Urinary bladder (tissue), 4 donors: Measurements from ENCODE around the gene SH3TC2. TPM values are rescaled to one million over a fixed set of nuclear protein-coding genes. Genes with fewer than 3 reads are reported as not detected.

Experiments used
- DNase-seq: peaks from one replicate; pipeline ENCODE4 v3.0.0-alpha.2; 2015; ENCODE audit errors: extremely low spot score
- H3K27ac ChIP-seq: one replicate; pipeline ENCODE4 v1.5.1; 2013; ENCODE audit warnings: low read depth, mild to moderate bottlenecking, moderate library complexity
- H3K36me3 ChIP-seq: one replicate; pipeline ENCODE4 v1.6.1; 2013; ENCODE audit warnings: mild to moderate bottlenecking, moderate library complexity; ENCODE audit not compliant: insufficient read depth
- H3K4me1 ChIP-seq: one replicate; pipeline ENCODE4 v1.6.1; 2013; ENCODE audit warnings: mild to moderate bottlenecking, moderate library complexity; ENCODE audit not compliant: insufficient read depth
- H3K4me3 ChIP-seq: one replicate; pipeline ENCODE4 v1.5.1; 2013; ENCODE audit warnings: low read depth, low read length
- WGBS: extraction: QIAGEN DNeasy Blood & Tissue Kit; methylation state at CpG from one replicate; pipeline ENCODE4 v1.1.7; 2013; 5-methylcytosine and 5-hydroxymethylcytosine counted together
- polyA plus RNA-seq: library from polyadenylated mRNA; stranded (reverse); fragments of 200-250 nt; gene quantifications from one replicate; pipeline ENCODE4 v1.2.3, GENCODE V29; 2013
- total RNA-seq: library from RNA; depleted of rRNA; stranded (reverse); fragments of >200 nt; gene quantifications from one replicate; pipeline ENCODE4 v1.2.3, GENCODE V29; 2014
- donor health status: healthy with polysubstance abuse.
- donor health status: healthy.

Gene SH3TC2
- total and polyA plus RNA-seq, 2 donors, result 0.99 to 15.1 TPM

DNA sequence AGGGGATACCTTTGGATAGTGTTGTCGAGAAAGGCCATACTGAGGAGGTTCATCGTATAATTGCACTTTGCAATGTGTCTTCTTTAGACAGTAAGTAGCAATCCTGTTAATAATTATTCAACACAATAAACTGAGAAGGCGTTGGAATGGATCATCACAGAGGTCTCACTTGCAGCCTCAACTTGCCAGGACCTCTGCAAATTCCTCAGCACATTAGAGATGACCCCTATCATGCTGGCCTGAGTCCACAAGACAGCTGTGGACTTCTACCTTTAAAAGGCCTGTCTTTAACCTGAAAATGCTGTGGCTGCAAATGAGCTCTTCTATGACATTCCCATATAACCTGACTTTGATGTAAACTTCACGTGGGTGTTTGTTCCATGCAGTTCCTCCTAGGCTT, 14.1 kb downstream of the SH3TC2 start:
- DNase-seq, result no peak
- H3K27ac ChIP-seq, result no peak overlapping the region
- H3K36me3 ChIP-seq, result no peaks in the 10 kb centered on the region
- H3K4me1 ChIP-seq, result no peaks in the 10 kb centered on the region
- WGBS, result 76% methylated on average over 4 of the region's 4 CpGs
- no peak overlapping the region for H3K4me3 ChIP-seq

DNA sequence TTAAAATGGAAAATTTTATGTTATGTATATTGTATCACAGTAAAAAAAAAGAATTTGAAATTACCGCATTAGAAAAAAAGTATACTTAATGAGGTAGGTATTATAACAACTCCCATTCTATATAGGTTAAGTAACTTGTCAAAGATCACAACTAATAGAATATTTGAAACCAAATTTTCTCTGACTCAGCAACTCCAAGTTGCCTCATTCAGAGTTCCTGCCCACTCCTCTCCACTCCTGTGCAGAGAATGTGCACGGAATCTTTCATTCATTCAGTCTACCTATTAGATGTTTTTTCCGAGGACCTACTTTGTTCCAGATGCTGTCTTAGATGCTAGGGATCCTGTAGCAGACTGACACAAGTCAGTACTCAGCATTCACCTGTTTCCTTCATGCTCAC, 15.4 kb downstream of the SH3TC2 start:
- DNase-seq, result no peak
- Histone ChIP-seq H3K36me3 (no peaks in the 10 kb centered on the region), H3K4me1 (no peaks in the 10 kb centered on the region), H3K27ac (no peak overlapping the region), H3K4me3 (no peak overlapping the region)
- WGBS, result 92% methylated on average over 3 of the region's 3 CpGs

DNA sequence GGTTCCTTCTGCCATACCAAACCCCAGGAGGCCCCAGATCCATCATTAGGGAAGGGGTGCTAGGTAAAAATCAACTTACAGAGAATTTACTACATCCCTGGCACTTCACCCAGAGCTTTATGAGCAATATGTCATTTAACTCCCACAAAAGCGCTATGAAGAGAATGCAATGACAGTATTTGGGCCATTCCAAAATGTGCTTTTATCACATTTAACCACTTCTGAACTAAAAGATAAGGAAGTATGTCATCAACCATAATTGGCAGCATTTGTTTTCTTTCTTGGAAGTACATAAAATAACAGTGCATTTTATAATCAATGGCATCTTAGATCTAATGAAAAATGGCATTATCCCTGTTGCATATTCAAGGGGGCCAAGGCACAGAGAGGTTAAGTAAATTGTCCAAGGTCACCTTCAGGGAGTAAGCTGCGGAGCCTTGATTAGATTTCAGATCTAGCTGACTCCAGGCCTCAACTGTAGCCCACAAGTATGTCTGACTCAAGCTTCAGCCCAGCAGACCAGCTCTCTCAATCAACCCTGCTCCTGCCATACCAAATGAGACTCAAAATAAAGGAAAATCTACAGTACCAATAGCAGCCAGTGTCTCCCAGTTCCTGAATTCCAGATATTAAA, 16.5 kb downstream of the SH3TC2 start:
- no peaks in the 10 kb centered on the region for H3K36me3 ChIP-seq
- WGBS, result 86% methylated on average over 2 of the region's 2 CpGs
- DNase-seq, result no peak
- no peaks in the 10 kb centered on the region for H3K4me1 ChIP-seq
- no peak overlapping the region for H3K4me3 ChIP-seq
- no peak overlapping the region for H3K27ac ChIP-seq

DNA sequence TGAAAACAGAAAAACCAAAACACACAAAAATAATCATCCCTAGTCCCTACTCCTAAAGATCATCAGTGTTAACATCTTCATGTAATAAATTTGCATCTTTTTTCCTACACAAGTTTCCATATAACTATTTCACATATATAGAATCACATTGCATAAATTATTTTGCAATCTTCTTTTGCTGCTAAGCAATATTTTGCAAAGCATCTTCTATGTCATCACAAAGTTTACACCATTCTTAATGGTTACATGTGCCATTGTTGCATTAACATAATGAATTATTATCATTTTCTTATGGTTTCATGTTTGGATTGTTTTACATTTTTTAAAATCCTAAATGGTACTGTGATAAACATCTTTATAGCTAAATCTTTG, 17.8 kb downstream of the SH3TC2 start:
- Histone ChIP-seq H3K4me1 (no peaks in the 10 kb centered on the region), H3K4me3 (no peak overlapping the region), H3K36me3 (no peaks in the 10 kb centered on the region), H3K27ac (no peak overlapping the region)
- no peak for DNase-seq

DNA sequence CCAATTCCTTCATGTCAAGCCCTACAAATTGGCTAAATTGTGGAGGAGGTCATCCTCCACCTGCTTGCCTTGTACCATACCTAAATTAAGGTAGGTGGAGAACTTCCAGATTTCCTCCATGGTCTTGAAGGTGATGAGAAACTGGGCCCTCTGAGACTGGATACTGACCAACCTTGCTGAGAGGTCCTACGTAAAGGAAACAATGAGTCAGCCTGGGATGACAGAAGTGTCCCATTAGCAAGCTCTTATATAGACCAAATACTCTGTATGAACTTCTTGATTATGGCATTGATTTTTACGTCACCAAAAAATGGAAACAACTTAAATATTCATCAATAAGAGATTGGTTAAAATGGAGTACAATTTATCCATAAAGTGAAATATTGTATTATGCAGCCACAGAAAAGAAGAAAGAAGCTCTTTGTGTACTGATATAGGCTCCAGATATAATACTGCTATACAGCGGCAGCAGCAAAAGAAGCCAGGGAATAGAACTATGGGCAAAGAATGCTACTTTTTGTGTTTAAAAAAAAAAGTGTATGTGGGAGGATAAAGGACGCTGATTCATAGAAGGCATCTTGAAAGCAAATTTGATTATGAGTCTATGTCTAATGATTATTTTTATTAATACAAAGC, 18.3 kb downstream of the SH3TC2 start:
- DNase-seq, result no peak
- 86% methylated on average over 4 of the region's 4 CpGs for WGBS
- H3K27ac ChIP-seq, result no peak overlapping the region

DNA sequence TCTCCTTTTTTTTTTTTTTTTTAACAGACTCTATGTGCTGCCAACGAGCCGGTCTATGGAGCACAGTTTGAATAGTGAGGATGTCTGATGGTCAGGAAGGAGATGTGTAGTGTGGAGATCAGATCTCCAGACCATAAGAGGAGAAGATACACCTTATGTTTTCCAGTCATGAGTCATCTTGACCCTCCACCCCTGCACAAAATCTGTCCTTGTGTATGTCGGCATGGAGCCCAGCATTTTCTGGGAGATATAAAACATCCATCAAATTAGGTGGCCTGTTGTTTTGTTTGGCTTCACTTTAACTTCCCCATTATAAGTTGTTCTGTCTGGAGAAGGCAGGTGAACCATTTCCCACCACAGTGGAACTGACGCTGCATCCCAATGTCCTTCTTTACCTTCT, 19.2 kb downstream of the SH3TC2 start:
- 69% methylated on average over 4 of the region's 4 CpGs for WGBS
- Histone ChIP-seq H3K4me1 (no peaks in the 10 kb centered on the region), H3K27ac (no peak overlapping the region), H3K4me3 (no peak overlapping the region), H3K36me3 (no peaks in the 10 kb centered on the region)
- no peak for DNase-seq

More for the DNA sequence above, 18.3 kb downstream of the SH3TC2 start:
- Histone ChIP-seq H3K36me3 (no peaks in the 10 kb centered on the region), H3K4me3 (no peak overlapping the region), H3K4me1 (no peaks in the 10 kb centered on the region)

DNA sequence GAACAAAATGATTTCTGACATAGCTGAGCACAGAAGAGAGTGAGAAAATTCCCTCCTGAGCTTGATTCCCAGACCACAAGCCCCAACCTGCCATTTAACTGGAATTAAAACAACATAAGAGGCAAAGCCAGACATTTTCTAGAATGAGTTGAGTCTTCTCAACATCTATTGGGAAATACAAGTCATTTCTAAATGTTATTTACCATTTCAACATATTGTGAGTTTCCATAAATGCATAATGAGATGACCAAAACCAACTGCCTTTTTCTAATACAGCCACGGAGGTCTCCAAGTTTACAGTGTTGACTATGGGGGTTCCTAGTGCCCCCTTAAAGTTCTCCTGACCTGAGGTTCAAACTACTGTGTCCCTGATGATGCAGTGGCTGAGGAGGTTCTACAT, 20.0 kb downstream of the SH3TC2 start:
- 88% methylated on average over 1 of the region's 1 CpG for WGBS
- no peak overlapping the region for H3K27ac ChIP-seq

DNA sequence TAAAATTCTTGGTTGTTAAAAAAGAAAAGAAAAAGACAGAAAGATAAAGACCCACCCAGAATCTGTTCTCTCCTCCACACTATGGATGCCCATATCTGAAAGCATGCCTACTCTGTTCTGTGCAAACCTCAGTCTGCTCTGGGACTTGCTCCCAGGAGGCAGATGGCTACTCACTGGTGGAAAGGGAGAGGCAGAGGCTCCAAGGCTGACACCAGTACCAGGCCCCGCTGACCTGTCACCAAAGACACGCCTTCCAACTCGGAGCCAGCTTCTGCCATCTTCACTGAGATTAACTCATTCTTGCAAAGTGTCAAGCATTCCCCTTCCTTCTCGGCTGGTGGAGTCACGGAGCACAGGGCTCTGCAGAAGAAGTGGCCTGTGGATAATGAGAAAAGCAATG, 21.6 kb downstream of the SH3TC2 start:
- H3K4me3 ChIP-seq, result no peak overlapping the region
- WGBS, result 83% methylated on average over 5 of the region's 5 CpGs
- no peak for DNase-seq
- no peak overlapping the region for H3K27ac ChIP-seq
- H3K4me1 ChIP-seq, result no peaks in the 10 kb centered on the region
- H3K36me3 ChIP-seq, result no peaks in the 10 kb centered on the region

More for the DNA sequence above, 20.0 kb downstream of the SH3TC2 start:
- H3K4me3 ChIP-seq, result no peak overlapping the region
- no peaks in the 10 kb centered on the region for H3K4me1 ChIP-seq
- H3K36me3 ChIP-seq, result no peaks in the 10 kb centered on the region
- DNase-seq, result no peak

DNA sequence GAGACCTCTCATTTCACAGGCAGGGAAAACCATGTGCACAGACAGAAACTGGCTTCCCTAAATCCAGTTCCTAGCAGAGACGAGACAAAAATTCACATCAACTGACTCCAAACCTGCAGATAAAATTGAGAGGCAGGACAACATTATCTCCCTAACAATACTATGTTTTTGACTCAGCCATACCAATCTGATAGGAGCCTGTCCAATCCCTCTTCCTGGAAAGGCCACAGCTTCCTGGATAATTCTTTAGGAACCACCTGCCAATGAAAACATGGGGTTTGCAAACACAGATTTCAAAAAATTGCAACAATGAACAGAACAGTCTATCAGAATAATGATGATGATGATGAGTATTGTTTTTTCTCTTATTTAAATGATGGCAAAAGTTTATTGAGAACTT, 22.4 kb downstream of the SH3TC2 start:
- H3K36me3 ChIP-seq, result no peaks in the 10 kb centered on the region
- H3K27ac ChIP-seq, result no peak overlapping the region
- 66% methylated on average over 1 of the region's 1 CpG for WGBS
- no peak overlapping the region for H3K4me3 ChIP-seq
- no peak for DNase-seq
- no peaks in the 10 kb centered on the region for H3K4me1 ChIP-seq

DNA sequence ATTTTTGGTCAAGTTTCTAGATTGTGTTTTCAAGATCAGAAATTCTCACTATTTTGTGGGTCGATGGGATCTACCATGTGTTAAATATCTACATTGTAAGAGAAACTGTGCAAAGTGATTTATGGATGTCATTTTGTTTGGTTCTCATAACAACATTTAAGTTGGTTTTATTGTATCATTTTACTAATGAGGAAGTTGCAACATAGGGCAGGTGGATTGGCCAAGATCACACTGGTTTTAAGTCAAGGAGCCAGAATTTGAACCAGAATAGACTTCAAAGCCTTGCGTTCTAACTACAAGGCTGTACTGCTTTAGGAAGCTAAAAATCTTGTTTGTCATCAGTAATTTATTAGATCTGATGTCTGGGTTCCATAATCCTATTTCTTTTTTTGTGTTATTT, 23.4 kb downstream of the SH3TC2 start:
- no peaks in the 10 kb centered on the region for H3K4me1 ChIP-seq
- no peak overlapping the region for H3K4me3 ChIP-seq
- no peak for DNase-seq
- 79% methylated on average over 2 of the region's 2 CpGs for WGBS
- H3K27ac ChIP-seq, result no peak overlapping the region
- H3K36me3 ChIP-seq, result no peaks in the 10 kb centered on the region

DNA sequence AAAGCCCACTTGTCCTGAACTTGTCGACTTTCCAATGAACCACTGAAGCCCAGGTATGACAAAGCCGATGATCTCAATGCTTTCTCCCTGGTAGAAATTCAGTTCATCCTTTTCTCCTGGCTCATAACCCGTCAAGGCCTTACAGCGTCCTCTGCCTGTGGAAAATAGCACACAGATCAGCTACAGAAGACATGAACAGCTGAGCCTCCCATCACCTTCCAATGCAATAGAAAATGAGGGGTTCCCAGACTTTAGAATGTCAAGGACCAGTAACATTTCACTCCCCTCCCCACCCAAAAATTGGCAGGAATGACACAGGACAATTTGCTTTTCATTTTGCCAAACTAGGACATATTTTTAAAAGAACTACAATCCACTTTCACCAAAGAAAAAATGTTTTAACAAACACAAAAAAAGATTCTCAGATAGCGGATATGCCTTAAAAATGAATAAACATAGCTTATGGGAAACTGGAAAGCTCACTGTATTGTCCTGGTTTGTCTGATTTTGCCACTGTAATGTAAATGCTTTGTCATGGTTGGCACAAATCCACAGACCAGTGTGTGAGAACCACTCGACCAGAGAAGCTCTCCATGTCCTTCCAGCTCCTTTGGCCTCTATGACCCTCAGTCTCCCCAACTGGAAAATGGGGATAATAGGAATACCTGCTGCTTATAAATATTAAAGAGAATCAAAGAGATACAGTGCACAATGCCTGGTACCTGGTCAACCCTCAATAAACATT, 24.4 kb downstream of the SH3TC2 start:
- Histone ChIP-seq H3K27ac (no peak overlapping the region), H3K36me3 (no peaks in the 10 kb centered on the region), H3K4me3 (no peak overlapping the region), H3K4me1 (no peaks in the 10 kb centered on the region)
- DNase-seq, result no peak
- WGBS, result 79% methylated on average over 6 of the region's 6 CpGs

DNA sequence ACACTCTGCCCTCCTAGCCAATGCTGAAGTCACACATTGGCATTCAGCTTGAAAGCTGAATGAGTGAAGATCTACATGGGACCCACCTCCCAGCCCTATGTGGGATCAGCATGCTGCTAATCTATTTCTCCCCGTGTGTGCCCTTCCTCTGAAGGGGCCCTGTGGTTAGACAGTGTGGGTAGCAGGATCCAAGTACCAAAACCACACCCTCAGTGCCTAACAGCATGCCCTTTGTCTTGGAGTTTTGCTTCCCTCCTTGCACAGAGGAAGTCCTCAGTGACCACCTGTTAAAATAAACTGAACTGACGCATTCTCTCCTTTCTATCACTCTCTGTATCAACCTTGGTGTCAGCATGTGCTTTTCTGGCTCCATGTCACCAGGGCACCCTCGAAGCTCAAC, 25.0 kb downstream of the SH3TC2 start:
- Histone ChIP-seq H3K4me3 (no peak overlapping the region), H3K27ac (no peak overlapping the region), H3K36me3 (no peaks in the 10 kb centered on the region), H3K4me1 (no peaks in the 10 kb centered on the region)
- WGBS, result 53% methylated on average over 3 of the region's 3 CpGs
- DNase-seq, result no peak

DNA sequence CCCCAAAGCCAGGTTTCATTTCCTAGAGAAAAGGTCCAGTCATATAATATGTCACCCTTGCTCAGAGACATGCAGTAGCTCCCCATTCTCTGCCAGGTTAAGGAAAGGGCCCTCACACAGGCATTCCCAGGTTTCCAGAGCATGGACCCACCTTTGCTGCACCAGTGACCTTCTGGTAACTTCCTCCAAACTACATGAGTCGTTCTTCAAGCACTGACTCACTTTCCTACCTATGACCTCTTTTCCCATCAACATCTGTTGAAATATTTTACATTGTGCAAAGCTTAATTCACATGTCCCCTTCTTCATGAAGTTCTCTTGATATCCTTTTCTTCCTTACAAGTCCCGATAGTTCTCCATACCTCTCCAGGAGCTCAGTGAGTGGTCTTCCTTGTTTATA, 25.9 kb downstream of the SH3TC2 start:
- Histone ChIP-seq H3K4me3 (no peak overlapping the region), H3K4me1 (no peaks in the 10 kb centered on the region), H3K36me3 (no peaks in the 10 kb centered on the region), H3K27ac (no peak overlapping the region)
- no peak for DNase-seq
- 71% methylated on average over 2 of the region's 2 CpGs for WGBS

DNA sequence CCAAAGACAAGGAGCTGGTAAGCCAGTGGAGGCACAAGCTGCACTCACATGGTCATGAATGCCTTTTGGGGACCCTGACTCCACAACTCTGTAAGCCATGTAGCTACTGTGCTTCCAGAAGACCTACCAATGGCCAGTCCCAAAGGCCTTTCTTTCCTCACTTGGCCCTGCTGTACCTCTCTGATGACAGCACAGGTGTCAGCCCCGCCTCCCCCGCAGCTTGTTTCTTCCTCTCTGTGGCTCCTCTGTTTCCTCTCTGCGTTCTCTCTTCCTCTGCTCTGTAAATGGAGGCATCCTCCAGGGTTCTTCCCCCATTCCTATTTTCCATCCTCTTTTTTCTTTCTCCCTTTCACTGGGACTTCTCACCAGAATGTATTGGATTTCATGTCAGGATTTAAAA, 26.7 kb downstream of the SH3TC2 start:
- WGBS, result 78% methylated on average over 3 of the region's 3 CpGs
- no peaks in the 10 kb centered on the region for H3K36me3 ChIP-seq
- H3K4me3 ChIP-seq, result no peak overlapping the region
- H3K4me1 ChIP-seq, result no peaks in the 10 kb centered on the region
- no peak overlapping the region for H3K27ac ChIP-seq
- DNase-seq, result no peak
